OCI-M1 (cell line): ENCODE data around the gene CIITA.

Experiments used
- DNase-seq: peaks from one replicate; lab custom pipeline; 2025; lab: John Stamatoyannopoulos, UW

Gene CIITA

DNA sequence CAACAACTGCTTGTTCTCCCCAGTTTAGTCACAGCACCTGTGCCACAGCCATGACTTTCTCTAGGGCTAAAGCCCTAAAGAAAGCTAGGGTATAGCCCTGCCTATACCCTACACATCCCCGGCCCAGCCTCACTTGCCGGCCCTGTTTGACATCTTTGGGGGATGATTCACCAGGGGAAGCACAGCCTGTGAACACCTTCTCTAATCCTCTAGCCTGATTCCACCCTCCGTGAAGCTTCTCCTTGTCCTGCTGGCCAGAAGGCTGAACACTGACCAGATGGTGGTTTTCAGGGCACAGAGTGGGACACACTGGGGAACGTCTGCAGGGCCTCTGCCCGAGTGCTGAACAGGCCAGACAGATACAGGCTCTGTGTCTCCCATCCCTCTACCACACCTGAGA lies 73.4 kb downstream of the CIITA start:
- no peak for DNase-seq

DNA sequence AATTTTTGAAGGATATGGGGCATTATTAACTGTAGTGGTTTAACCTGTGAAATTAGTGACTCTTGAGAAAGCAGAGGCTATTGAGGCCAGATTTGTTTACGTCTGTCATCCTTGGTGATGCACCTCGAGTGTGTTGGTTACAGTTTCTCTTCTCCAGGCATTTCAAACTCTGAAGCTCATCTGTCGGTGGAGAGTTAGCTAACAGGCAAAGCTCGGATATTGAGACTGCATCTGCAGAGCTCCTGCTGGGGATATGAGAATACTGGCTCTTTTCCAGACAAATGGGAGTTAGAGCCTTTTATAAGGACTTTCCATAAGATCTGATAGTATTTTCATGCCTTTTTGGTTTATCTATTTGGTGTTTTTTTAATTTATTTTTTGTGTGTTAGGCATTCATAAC lies 74.0 kb downstream of the CIITA start:
- DNase-seq = no peak

DNA sequence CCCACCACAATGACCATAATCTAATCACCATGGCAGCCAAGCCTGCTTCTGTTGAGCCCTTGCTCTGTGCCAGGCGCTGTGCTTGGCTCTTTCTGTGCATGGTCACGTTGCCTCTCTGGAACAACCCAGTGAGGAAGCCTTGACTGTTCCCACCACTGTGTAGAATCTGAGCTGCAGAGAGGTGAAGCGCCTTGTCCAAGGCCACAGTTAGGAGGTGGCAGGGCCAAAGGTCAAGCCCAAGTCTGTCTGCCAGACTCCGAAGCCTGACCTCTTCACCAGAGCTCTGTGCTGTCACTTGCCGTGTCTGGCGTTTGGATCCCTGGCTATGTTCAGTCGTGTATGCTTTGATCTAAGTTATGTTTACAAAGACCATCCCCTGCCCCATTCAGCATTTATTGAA lies 77.9 kb downstream of the CIITA start:
- no peak for DNase-seq

DNA sequence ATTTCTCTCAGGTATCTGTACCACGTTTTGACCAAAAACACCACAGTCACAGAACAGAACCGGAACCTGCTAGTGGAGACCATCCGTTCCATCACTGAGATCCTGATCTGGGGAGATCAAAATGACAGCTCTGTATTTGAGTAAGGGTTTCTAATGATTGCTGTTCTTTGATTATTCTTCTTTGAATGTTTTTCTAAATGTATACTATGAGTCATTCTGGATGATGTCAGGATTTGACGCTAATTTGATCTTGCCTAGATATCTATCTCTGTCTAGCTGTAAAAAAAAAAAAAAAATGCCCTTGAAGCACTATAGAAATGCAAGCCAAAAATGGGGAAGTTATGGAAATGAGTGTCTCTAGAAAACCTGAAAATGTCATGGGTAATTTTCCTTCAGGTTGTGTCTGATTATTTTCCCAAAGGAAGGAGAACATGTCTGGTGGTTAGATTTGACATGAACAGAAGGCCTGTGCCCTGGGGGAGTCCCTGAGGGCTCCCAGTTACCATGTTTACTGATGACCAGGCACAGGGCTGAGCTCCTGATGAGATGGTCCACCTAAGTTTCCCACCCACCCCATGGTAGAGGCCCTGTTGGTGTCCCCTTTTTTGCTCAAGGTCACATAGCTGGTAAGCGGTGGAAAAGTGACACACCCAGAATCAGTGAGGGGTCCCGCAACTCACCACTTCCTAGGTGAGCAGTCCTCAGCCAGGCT lies 80.9 kb downstream of the CIITA start:
- peak; percentile 80 for DNase-seq

DNA sequence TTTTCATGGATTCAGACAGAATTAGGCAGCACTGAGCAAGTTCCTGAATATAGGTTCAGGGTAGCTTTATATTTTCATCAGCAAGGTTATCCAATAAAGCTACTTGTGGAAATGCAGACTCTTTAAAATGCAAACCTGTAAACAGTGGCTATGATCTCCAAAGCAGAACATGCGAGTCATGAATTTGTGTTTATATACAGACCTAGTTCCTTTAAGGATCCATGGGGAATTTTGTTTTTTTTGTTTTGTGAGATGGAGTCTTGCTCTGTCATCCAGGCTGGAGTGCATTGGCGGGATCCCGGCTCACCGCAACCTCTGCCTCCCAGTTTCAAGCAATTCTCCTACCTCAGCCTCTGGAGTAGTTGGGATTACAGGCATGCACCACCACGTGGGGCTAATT lies 82.2 kb downstream of the CIITA start:
- DNase-seq = no peak

DNA sequence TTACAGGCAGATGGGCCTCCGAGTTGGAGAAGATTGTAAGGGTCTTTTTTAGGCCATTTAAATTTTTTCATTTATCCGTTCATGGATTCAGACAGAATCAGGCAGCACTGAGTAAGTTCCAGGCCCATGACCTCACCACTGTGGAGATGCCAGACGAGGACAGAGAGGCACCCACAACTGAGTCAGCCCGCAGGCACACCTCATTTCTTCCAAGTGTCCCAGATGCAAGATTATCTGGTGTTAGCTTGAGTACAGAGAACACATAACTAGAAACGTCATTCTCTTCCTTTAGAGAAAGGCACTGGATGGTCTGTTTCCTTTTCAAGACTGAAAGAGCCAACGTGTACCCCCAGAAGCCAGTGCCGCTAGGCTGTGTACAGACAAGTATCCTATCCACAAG lies 84.2 kb downstream of the CIITA start:
- DNase-seq = no peak

DNA sequence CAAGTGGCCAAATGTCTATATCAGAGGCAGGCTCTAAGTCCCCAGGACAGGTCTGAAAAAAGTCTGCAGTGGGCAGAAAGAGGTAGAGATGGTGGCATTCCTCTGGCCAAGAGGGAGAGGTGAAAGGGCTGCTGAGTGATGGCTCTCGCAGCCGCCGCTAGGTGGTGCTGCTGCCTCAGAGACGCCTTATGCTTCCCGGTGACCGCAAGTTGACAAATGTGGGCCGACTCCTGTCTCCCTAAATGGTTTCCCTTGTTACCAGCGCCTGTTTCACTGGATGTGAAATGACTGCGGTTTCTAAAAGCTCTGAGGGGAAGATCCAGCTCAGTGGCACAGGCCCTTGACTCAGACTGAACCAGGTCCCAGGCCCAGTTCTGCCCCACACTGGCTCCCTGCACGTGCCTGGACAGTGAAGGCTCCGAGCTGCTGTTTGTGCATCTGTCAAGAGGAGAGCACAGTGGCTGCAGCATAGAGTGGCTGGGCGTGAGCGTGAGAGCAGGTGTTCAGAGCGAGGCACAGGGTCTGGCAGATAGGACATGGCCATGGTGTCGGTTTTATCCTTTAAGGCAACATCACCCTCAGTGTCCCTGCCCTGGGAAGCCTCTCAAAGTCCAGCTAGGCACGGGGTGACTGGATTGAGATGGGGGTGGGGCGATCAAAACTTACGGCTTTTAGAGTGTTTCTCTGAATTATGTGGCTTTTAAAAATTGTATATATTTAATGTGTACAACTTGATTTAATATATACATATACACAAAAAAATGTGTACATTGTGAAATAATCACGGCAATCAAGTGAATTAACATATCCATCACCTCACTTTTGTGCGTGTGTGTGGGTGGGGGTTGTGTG lies 87.3 kb downstream of the CIITA start:
- DNase-seq = peak; percentile 90

DNA sequence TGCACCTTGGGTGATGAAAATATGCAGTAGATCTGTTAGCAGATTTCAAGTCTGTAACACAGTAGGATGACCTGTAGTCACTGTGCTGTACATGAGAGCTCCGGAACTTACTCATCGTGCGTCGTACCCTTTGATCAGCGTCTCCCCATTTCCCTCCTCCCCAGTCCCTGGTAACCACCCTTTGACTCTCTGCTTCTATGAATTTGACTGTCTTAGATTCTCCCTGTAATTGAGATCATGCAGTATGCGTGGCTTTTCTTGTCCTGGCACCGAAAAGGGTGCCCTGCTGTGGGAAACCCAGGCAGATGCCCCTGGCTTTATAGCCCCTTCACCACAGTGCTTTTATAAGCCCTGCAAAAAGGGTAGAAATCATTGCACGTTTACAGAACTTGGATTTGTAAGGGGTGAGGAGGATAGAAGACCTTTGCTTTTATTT lies 87.9 kb downstream of the CIITA start:
- no peak for DNase-seq

DNA sequence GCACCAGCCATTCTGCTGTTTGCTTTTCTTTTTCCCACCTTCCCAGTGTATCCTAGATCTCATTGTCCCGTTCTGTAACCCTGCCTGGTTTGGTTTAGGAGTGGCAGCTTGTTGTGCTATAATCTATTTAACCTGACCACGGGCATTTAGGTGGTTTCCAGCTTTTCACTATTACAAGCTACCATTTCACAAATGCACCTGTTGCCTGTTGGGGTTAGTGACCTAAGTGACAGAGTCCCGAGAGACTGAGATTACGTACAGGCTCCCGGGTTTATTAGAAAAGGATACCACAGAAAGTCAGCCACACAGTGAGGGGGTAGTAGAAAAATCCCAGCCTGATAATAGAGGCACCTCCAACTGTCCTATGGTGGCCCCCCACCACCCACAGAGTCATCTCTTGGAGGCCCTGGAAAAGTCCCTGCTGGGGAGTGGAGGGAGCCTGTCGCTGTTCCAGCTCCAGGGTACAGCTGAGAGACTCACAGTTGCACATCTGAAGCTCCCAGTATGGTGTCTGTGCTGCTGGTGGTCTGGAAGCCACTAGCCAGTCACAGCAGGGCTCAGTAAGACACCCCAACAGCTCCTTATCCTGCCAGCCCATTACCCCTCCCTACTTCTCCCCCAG lies 88.5 kb downstream of the CIITA start:
- no peak for DNase-seq

DNA sequence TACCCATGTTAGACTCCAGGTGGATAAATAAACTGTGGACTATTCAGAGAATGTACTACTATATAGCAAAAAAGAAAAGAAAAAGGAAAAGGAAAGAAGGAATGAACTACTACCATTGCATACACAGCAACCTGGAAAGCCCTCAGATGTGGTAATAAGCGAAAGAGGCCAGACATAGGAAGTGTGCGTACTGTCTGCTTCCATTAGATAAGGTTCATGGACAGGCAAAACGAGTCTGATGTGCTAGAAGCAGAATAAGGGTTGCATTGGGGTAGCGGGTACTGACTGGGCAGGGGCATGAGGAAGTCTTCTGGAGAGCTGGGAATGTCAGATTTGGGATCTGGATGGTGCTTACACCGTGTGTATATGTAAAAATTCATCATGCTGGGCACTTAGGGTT lies 89.1 kb downstream of the CIITA start:
- DNase-seq = peak; percentile 93

DNA sequence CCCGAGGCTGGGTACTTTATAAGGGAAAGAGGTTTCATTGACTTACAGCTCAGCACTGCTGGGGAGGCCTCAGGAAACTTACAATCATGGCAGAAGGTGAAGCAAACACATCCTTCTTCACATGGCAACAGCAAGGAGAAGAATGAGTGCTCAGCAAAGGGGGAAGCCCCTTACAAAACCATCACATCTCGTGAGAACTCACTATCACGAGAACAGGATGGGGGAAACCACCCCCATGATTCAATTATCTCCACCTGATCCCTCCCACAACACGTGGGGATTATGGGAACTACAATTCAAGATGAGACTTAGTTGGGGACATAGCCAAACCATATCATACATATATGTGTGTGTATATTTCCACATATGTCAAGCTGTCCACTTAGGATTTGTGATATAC lies 89.6 kb downstream of the CIITA start:
- peak; percentile 84 for DNase-seq

DNA sequence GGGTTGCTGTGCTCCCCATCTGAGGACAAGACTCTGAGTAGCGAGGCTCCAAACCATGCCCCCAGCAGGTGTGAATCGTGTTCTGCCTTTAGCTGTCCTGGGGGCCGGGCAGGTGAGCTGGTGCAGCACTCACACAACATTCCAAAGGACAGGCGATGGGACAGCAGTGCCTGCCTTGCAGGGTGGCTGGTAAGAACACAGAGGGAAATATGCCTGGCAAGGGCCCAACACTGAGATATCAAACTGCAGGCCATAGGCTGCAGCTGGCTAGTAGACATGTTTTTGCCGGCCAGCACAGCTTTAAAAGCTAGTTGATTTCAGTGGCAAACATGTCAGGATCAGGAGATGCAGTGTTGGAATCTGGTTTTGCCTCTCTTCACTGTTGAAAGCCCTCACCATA lies 91.0 kb downstream of the CIITA start:
- no peak for DNase-seq

DNA sequence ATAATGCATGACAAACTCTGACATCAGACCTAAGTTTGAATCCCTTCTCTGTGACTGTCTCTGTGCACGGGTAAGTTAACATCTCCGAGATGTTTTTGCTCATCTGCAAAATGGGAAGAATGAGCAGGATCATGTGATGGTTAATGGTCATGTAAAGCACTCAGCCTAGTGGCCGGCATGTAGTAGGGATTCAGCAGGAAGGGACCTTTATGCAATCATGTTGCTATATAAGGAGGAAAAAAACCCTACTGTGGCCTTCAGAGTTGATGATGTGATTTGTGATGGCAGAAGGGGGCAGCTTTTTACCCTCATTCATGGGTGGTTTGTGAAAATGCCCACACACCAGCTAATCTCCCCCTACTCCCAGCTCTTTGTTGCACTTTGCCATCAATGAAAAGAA lies 91.5 kb downstream of the CIITA start:
- DNase-seq = no peak

DNA sequence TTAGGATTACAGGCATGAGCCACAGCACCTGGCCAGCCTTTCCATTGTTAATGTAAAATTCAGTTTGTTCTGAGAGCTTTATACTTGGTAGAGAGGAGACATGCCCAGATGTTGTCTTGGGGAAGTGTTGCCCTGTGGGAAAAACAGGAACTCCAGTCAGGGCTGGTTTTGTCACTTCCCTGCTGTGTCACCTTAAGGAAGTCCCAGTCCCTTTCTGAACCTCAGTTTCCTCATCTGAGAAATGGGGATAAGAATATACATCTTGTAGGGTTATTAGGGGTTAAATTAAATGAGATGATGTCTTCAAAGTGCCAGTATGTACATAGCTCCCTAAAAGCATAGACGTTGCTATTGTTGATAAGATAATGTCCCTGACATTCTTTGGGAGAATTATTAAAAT lies 92.6 kb downstream of the CIITA start:
- DNase-seq = no peak

DNA sequence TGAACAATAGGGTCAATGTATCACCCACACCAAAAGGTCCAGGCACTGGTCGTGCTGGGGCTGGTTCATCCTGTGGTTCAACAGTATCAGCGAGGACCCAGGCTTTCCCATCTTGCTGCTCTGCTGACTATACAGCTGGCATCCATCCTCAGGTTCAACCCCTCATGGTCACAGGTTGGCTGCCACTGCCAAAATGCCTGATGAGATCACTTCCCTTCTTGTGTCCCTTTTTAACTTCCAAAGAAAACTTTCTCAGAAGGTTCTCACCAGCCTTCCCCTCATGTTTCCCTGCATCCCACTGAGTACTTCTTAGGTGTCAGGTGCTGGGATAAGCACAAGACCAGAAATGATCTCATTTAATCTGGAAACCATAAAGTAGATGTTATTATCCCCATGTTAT lies 93.1 kb downstream of the CIITA start:
- DNase-seq = no peak

DNA sequence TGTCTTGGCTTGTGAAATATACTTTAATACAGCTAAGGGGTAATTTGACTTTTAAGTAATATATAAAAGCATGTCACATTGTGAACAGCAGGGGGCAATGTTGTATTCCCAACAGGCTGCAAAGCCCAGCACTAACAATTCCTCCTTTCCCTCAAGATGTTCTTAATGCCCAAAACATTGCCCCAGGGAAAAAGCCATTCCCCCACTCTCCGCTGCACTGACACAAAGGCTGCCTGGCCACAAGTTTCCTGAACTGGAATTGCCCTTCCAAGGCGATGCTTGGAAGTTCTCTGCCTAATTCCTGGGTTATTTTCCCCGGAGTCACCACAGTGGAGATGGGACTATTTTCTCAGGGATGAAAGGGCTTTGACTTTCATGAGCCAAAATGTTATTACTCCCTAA lies 94.6 kb downstream of the CIITA start:
- DNase-seq = peak; percentile 87

DNA sequence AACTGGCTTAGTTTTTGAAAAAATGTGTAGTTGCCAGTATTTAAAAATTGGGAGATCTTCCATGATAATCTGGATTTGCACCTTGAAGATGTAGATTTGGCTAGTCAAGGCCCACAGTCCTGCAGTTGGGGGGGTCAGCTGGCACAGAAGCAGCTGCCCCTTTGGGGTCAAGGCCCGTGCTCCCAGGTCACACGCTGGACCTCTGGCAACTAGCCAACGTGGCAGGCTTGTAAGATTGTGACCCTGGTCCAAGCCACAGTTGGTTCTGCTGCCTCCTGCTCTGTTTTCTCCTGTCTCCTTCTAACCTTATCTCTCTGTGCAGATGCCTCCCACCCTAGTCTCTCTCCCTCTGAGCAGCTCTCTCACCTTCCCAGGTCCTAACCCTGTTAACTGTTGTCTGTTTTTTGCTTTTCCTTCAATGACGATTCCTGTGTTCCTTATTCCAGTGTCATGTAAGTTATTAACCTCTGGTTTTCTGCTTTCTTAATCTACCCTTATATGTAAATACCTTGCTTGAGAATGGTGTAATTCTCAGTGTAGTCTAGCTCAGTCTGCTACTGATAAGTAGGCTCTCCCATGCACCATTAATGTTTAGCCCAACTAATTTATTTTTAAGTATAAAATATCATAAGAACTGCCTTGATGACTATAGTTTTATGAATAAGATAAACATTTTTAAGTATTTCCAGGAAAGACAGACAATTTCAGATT lies 95.3 kb downstream of the CIITA start:
- DNase-seq = peak; percentile 96

DNA sequence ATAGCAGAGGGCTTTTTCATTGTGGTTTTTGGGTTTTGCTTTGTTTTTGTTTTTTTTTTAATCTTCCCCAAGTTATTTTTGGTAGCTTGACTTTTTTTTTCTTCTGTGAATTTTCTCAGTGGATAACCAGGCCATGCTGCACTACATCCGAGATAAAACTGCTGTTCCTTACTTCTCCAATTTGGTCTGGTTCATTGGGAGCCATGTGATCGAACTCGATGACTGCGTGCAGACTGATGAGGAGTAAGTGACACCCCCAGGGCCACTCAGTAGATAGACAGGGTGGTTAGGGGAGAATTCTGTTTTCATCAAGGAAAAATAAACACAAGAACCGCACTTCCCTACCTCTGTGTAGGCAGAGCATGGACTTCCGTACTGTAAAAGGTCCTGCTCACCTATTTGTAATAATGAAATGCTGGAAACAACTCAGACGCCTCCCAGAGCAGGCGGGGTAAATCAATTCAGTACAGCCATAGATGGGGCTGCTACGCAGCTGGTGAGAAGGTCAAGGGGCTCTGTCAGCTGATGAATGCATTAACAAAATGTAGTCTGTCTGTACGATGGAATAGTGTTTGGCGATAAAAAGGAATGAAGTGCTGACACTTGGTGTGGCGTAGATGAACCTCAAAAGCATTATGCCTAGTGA lies 95.9 kb downstream of the CIITA start:
- peak; percentile 94 for DNase-seq

DNA sequence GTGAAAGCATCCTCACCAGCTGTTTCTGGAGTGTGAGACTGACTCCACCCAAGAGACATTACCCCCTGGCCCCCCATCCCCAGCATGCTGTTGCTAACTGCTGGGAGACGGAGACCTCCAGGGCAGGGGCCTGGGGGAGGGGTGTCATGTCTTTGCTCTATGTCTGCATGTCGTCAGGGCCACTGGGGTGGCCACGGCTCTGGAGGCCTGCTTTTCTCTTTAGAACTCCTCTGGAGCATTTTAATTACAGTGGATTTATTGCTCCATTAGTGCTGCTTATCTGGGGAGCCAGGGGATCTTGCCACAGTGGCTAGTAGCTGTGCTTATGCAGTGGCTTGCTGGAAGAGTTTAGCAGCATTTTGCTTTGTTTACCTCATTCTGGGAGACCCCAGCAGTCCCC lies 99.6 kb downstream of the CIITA start:
- DNase-seq = no peak

DNA sequence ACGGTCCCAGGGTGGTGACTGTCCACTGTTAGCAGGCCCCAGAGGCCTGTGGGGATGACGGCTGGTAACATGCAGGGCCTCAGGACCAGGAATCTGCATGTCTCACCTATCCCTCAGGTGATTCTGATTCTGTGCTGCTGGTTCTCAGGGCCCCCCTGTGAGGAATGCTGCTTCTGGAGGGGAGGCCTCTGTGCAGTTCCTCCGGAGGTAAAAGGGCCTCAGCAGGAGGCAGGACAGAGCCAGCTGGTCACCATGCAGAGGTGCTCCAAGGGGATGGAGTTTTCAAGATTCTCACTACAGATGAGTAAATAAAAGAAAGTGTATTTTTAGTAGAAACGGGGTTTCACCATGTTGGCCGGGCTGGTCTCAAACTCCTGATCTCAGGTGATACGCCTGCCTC lies 101.1 kb downstream of the CIITA start:
- DNase-seq = no peak

DNA sequence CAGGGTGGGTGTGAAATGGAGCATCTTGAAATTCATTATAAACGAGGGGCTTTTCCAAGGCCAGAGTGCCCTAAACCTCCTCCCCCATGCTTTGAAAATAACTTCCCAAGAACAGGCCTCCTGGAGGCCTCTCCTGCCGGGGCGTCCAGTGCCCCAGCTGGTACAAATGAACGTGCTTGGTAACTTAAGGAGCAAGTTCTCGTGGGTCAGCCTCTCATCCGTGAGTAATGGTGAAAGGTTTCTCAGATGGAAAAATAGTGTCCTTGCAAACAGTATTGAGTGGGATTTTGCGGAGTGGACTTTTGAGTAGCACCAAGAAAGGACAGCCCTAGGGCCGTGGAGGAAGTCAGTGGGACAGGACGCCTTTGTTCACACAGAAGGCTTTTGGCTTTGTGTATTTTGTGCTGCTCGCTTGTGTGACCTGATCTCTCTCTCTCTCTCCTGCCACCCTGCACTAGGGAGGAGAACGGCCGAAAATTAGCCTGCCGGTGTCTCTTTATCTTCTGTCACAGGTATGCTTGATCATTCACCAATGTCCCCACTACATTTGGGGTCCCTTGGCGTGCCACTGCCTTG lies 102.0 kb downstream of the CIITA start:
- DNase-seq = no peak
